NCI-H2227 (cell line): ENCODE data around the gene TRAPPC8.
A peak's percentile ranks its signal among the peaks of the same experiment; 100 is the strongest.
"Not testable (repeated sequence)": the region's sequence is repeated elsewhere in the genome, so short reads cannot be mapped to it uniquely, and the experiment has no call there.

Experiments
- DNase-seq: peaks from one replicate; lab custom pipeline; 2025; ENCODE audit not compliant: unreplicated experiment; lab: John Stamatoyannopoulos, UW

Gene TRAPPC8

DNA sequence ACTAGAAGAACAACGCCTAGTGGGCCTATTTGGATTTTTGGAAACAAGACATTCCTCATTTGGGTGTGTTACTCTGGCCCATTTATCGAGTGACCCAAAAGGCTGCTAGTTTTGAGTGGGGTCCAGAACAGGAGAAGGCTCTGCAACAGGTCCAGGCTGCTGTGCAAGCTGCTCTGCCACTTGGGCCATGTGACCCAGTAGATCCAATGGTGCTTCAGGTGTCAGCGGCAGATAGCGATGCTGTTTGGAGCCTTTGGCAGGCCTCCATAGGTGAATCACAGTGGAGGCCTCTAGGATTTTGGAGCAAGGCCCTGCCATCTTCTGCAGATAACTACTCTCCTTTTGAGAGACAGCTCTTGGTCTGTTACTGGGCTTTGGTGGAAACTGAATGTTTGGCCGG, 143.7 kb downstream of the TRAPPC8 start:
- DNase-seq: not testable (repeated sequence)

DNA sequence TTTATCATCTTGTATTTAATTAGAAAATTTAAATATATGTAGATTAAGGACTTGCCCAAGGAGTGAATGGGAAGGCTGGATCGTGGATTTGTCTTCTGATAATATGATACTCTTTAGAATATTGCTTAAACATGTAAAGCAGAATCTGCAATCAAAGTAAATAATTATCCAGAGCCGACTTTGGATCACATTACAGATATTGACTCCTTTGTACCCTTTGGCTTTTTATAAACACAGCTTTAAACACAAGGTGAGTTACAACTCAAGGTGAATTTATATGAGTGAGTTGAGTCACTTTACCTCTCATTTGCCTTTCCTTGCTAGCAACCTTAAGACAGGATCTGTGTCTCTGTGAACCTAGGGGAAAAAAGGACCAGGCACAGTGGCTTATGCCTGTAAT, 144.5 kb downstream of the TRAPPC8 start:
- DNase-seq: no peak

DNA sequence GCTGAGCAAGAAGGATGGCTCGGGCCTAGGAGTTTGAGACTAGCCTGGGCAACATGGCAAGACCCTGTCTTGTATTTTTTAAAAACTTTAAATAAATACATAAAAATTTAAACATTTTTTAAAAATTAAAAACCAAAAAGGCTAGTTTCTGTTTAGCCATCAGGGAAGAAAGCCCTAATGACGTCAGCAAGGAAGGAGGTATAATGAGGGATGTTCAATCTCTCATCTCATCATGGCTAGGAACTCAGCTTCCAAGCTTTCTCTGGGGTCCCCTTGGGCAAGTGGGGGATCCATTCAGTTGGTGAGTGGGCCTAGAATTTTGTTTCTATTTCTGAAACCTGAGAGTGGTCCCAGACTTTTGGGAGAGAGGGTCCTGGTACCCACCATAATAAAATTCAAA, 147.2 kb downstream of the TRAPPC8 start:
- no peak for DNase-seq

- no peak for DNase-seq
These were observed 149.4 kb downstream of the TRAPPC8 start for GRCh38 chr18:31793531-31793930.

DNA sequence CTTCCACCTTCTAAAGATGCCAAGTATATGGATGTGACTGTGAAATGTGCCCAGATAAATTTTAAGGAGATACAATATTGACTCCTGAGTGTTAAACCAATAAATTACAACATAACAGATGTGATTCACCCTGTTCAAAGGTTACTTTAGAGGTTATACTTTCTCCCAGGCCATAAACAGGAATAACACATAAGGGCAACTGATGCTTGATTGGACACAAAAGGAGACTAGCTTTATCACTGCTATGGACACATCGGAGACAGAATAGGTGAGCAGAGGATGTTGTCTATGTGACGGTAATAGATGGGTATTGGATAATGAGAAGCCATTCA, 150.4 kb downstream of the TRAPPC8 start:
- no peak for DNase-seq

DNA sequence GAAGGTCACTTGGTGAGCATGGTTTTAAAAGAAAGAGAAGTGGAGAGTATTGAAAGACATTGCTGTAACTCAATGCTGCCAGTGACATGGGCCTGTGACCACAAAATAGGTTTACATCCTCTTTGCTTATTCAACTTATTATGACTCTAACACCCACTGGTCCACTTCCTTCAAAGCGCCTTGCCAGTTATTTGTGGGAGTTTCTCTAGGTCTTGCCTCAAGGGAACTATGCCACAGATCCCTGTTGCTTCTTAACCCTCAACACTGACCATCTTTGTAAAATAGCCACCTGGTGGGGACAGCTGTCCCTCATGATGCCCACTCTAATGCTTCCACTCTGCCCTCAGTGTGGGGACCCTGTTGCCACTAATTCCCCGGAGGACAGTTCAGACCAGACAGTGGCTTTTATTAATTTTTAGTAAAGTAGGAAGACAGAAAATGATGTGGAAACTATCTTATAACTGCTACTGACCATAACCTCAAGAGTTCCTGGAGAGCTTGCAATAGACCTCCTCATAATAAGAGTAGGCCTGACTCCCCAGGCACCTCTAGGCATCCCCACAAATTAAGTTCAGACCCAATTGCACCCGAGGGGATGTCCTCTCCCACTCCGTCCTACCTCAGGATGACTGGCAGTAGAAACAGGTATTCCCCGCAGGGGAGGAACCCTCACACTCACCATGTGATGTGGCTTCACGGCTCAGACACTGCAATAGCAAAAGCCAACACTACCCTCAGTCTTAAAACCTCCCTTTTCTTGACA, 150.9 kb downstream of the TRAPPC8 start:
- DNase-seq: no peak

- peak; percentile 45 for DNase-seq
These were observed 153.5 kb downstream of the TRAPPC8 start for GRCh38 chr18:31789409-31789808.

- DNase-seq: no peak
These were observed 159.9 kb downstream of the TRAPPC8 start for GRCh38 chr18:31783059-31783458.
